ENCODE results near the gene PTPRU. TPM values are rescaled to one million over a fixed set of nuclear protein-coding genes. Genes with fewer than 3 reads are reported as not detected.

PTPRU gene
- total RNA-seq, 1 experiment from 2014 or later: 45.5 TPM

DNA sequence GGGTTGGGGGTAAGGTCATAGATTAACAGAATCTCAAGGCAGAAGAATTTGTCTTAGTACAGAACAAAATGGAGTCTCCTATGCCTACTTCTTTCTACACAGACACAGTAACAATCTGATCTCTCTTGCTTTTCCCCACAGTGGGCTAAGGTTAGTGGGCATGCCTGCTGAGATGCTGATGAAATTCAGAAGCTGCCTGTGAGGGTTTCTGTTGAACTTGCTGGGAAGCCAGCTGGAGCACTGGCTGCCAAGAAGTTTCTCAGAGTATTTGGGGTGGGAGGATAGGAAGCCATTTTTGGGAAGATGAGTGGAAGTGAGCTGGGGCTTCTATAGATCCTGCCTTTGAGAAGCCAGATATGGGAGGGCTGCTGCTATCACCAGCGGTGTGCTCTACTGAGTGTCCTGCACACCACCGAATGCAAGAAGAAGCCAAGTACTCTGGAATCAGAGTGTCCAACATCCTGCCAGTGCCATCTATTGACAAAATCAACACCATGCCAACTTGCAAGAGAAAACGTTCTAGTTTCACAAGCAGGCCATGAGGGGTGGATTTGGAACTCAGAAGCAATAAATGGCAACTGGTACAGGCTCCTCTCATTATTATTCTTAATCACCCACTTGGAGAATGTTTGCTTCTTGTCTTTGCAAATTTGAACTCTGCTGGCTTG lies 102.7 kb downstream of the PTPRU start:
- Histone ChIP-seq H3K14ac (ENCODE audit: insufficient read depth, low read length) (no peak overlapping the region), H3K23ac (ENCODE audit: insufficient read length, low read depth, low read length) (no peak overlapping the region), H3K9me3 (ENCODE audit: control insufficient read depth, low read depth, low read length) (no peaks in the 10 kb centered on the region), H3K4me1 (ENCODE audit: insufficient read depth, low read length) (peaks cover 4% of the 10 kb centered on the region; the same call in 1 of the 2 replicates), H2BK15ac (ENCODE audit: low read depth, low read length) (no peak overlapping the region), H2BK5ac (ENCODE audit: insufficient read length, low read length) (no peak overlapping the region), H4K8ac (replicated peaks; ENCODE audit: insufficient read length, low read depth, low read length) (no peak overlapping the region), H3T11ph (ENCODE audit: low read length) (no peak overlapping the region), H2BK12ac (ENCODE audit: insufficient read length, low read depth, low read length) (no peak overlapping the region), H3K27ac (ENCODE audit: insufficient read length, low read depth, low read length) (no peak overlapping the region), H3K79me1 (ENCODE audit: insufficient read depth, low read depth, low read length, poor library complexity, severe bottlenecking) (no peaks in the 10 kb centered on the region), H3K27me3 (ENCODE audit: insufficient read depth, low read length) (no peaks in the 10 kb centered on the region), H2BK120ac (ENCODE audit: low read depth, low read length, poor library complexity, severe bottlenecking) (no peak overlapping the region), H3K4me2 (ENCODE audit: insufficient read depth, insufficient read length, low read length) (no peak overlapping the region), H3K56ac (ENCODE audit: insufficient read length, low read depth, low read length) (no peak overlapping the region), H4K5ac (ENCODE audit: insufficient read length, low read depth, low read length) (no peak overlapping the region), H3K18ac (ENCODE audit: insufficient read length, low read depth, low read length) (no peak overlapping the region), H3K79me2 (ENCODE audit: insufficient read depth, low read length) (no peaks in the 10 kb centered on the region), H3K4ac (ENCODE audit: low read depth, low read length) (no peak overlapping the region), H4K20me1 (ENCODE audit: control insufficient read depth, insufficient read depth, insufficient read length) (no peaks in the 10 kb centered on the region), H4K91ac (ENCODE audit: insufficient read length, low read depth, low read length) (no peak overlapping the region), H2BK20ac (ENCODE audit: low read depth, low read length, poor library complexity, severe bottlenecking) (no peak overlapping the region), H2AFZ (ENCODE audit: low read length) (no peak overlapping the region), H3K9ac (ENCODE audit: extremely low read depth, insufficient read length, low read length) (no peak overlapping the region), H2AK5ac (ENCODE audit: insufficient read length, low read length) (no peak overlapping the region), H3K23me2 (ENCODE audit: insufficient read length, low read depth, low read length, poor library complexity, severe bottlenecking) (no peaks in the 10 kb centered on the region)
- Mint-ChIP-seq H3K27me3 (ENCODE audit: low read depth) (peaks cover 6% of the 10 kb centered on the region), H3K4me1 (peaks cover 25 to 28% of the 10 kb centered on the region in 2 experiments), H3K36me3 (ENCODE audit: insufficient read depth in 1 of 3, low read depth in 3 of 3) (peaks cover 0 to 5% (median 0%) of the 10 kb centered on the region in 3 experiments; a peak in 2 of 7 replicates), H3K9me3 (peaks cover 0 to 16% of the 10 kb centered on the region in 2 experiments; a peak in 3 of 5 replicates), H3K27ac (peak overlapping the region in 1 of 3 experiments; percentile 49; a peak in 2 of 7 replicates), H3K4me3 (no peak overlapping the region)
- WGBS (ENCODE audit: extremely low coverage, insufficient read length, low lambda C conversion rate): no CpG with 5 or more reads among the region's 3 CpGs
- TF ChIP-seq, protein P1, sequence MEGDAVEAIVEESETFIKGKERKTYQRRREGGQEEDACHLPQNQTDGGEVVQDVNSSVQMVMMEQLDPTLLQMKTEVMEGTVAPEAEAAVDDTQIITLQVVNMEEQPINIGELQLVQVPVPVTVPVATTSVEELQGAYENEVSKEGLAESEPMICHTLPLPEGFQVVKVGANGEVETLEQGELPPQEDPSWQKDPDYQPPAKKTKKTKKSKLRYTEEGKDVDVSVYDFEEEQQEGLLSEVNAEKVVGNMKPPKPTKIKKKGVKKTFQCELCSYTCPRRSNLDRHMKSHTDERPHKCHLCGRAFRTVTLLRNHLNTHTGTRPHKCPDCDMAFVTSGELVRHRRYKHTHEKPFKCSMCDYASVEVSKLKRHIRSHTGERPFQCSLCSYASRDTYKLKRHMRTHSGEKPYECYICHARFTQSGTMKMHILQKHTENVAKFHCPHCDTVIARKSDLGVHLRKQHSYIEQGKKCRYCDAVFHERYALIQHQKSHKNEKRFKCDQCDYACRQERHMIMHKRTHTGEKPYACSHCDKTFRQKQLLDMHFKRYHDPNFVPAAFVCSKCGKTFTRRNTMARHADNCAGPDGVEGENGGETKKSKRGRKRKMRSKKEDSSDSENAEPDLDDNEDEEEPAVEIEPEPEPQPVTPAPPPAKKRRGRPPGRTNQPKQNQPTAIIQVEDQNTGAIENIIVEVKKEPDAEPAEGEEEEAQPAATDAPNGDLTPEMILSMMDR (conservative IDR thresholded peaks at IDR 0.05): no peak
- no peak for DNase-seq

All from H9 (cell line).